Iris pigment epithelial cell (primary cell): ENCODE measurements around the gene PRKCB.

ENCODE experiments used
- DNase-seq: peaks from one replicate; pipeline ENCODE4 v3.0.0-alpha.2; 2011; ENCODE audit warnings: low read depth

Gene PRKCB

DNA sequence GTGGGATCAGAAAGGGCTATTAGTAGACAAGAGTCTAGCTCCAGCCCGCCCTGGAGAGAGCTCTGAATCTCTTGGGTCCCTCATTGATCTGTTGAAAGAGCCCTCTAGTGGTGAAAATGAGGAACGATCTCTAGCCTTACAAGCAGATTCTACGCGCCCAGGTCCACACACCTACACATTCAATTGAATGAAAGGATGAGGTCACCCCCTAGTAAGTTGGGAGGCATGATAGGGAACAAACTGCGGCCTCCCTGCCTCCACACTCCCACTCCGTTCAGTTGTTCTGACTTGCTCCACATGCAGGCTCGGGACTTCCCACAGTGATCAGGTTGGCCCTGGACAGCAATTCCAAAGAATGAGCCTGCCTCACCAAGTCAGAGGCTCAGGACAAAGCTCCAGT, 417.4 kb downstream of the PRKCB start:
- DNase-seq = peak; percentile 25

DNA sequence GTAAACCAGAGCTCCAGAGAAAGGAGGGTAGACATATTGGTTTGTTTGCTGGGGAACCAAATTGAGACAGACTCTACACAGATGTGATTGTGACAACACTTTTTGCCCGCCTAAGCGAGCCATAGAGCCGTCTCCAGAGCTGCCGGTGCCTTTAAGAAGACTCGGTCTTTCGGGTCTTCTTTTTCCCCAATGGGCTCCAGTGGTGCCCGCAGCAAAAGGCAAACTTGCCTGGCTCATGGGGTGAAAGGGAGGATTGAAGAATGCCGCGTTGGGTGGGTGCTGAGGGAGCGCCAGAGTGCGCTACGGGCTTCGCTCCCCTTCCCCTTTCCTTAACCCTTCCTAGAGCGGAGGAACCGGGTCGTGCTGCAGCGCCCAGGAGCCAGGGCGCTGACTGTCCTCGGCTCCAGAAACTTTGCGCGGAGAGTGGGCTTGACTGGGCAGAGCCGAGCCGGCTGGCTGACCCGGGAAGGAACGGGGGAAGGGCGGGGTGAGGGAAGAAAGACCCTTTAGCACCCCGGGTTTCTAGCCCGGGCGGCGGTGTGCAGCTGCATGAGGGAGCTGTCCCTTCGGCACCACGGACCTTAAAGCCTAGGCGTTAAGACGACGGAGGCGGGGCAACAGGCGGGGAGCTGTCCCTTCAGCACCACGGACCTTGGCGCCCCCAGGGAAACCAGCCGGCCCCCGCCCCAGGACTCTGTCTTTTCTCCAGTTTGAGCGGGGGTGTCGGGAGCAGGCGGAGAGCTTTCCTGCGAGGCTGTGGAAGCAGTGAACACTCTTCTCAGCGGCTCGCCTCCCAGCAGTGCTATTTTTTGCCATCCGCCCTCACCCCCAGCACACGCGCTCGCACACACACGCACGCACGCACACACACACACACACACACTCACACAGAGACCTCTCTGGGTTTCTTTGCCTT, 419.9 kb downstream of the PRKCB start, which contains the start of gene CACNG3:
Gene CACNG3 (plus strand): TSS at position 880 of the 916 bp plus-strand sequence. CDS start 420 bp downstream, outside the sequence.
- DNase-seq = peak; percentile 26

DNA sequence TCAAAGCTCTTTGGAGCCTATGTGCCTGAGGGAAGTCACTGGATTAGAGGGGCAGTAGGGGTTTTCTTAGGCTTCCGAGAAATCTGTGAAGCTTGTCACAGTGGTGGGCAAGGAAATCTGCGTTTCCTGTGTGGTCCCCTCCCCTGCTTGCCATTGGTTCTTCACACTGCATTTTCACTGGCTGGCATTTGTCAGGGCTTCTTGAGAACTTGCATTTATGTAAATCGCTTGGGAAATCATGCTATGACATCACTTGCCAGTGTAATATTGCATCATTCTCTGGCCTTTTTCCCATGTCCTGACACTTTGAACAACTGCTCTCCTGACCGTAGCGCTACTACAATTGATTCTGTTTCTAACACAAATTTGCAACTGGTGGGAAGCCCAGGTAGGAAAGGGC, 422.2 kb downstream of the PRKCB start:
- no peak for DNase-seq

DNA sequence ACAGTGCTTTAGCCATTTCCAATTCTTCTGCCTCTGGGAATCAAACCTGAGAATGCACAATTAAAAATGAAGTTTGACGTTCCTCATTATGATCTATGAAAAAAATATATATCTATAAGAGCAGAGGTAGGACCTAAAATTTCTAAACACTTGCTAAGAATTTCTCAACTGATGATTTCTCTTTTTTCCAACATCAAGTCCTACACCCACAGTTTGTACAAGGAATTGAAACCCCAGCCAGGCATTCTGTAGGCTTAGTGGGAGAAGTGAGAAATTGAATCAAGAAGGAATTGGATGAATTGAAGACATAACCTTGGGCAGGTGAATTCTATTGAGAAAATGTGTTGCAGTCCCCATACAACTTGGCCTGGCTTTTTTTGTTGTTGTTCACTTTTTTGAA, 423.0 kb downstream of the PRKCB start:
- DNase-seq = no peak

DNA sequence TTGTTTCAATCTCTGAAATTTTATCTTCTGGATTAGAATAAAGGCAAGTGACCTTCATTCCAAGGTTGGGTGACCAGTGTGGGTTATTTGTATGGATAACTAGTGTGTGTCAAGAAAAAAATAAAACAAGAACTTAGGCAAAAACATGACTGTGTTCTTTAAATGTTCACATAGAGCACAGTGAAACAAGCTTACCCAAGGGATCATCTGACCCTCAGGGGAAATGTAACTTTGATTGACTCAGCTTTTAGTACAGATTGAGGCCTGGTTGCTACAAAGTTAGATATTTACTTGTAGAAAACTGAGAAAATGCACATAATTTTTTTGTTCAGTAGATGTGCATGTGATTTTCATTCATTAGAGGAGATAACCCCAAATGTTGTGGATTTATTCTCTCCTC, 427.0 kb downstream of the PRKCB start:
- DNase-seq = no peak
